ENCODE measurements around the gene LIG1.

DNA sequence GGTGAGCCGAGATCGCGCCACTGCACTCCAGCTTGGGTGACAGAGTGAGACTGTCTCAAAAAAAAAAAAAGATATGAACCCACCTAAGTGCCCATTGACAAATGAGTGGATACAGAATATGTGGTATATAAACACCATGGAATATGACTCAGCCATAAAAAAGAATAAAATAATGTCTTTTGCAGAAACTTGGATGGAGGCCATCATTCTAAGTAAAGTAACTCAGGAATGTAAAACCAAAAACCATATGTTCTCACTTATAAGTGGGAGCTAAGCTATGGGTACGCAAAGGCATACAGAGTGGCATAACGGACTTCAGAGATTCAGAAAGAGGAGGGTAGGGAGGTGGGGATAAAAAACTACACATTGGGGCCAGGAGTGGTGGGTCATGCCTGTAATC, 89.0 kb downstream of the LIG1 start:
- TF ChIP-seq, protein P1, sequence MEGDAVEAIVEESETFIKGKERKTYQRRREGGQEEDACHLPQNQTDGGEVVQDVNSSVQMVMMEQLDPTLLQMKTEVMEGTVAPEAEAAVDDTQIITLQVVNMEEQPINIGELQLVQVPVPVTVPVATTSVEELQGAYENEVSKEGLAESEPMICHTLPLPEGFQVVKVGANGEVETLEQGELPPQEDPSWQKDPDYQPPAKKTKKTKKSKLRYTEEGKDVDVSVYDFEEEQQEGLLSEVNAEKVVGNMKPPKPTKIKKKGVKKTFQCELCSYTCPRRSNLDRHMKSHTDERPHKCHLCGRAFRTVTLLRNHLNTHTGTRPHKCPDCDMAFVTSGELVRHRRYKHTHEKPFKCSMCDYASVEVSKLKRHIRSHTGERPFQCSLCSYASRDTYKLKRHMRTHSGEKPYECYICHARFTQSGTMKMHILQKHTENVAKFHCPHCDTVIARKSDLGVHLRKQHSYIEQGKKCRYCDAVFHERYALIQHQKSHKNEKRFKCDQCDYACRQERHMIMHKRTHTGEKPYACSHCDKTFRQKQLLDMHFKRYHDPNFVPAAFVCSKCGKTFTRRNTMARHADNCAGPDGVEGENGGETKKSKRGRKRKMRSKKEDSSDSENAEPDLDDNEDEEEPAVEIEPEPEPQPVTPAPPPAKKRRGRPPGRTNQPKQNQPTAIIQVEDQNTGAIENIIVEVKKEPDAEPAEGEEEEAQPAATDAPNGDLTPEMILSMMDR (tag by site-specific recombination; IDR thresholded peaks at IDR 0.05) = no peak
- no peak for TF ChIP-seq ZNF548 (tag by site-specific recombination; IDR thresholded peaks at IDR 0.05)
- TF ChIP-seq YY1 (tag by site-specific recombination; IDR thresholded peaks at IDR 0.05) = no peak
- no peak for TF ChIP-seq ZNF169 (tag by site-specific recombination; IDR thresholded peaks at IDR 0.05)
- TF ChIP-seq ZNF530 (tag by site-specific recombination; IDR thresholded peaks at IDR 0.05; ENCODE audit: low read depth) = no peak
- TF ChIP-seq TCF7L2 (IDR thresholded peaks at IDR 0.05; ENCODE audit: borderline replicate concordance, low read depth, low read length) = no peak
- TF ChIP-seq ZNF18 (tag by site-specific recombination; IDR thresholded peaks at IDR 0.05) = no peak
- TF ChIP-seq ZNF777 (tag by site-specific recombination; IDR thresholded peaks at IDR 0.05; ENCODE audit: borderline replicate concordance) = no peak
- TF ChIP-seq KLF17 (tag by site-specific recombination; IDR thresholded peaks at IDR 0.05) = no peak
- TF ChIP-seq ZFP69B (tag by site-specific recombination; IDR thresholded peaks at IDR 0.05) = no peak
- no peak for TF ChIP-seq GLIS1 (tag by site-specific recombination; IDR thresholded peaks at IDR 0.05)
- TF ChIP-seq ZNF121 (tag by site-specific recombination; IDR thresholded peaks at IDR 0.05) = no peak
